HepG2 (cell line): Measurements from ENCODE around the gene EXOC6B. TPM values are rescaled to one million over a fixed set of nuclear protein-coding genes. Genes with fewer than 3 reads are reported as not detected.

Source experiments
- ELK4 ChIP-seq: sonication (generic); formaldehyde crosslinking; IDR thresholded peaks from 2 replicates; pipeline ENCODE4 v1.9.0; 2021; ENCODE audit warnings: missing genetic modification reagents, borderline replicate concordance
- HCFC1 ChIP-seq: fragments of 150-350 bp; IDR thresholded peaks from 2 replicates; pipeline ENCODE4 v1.6.1; 2014; ENCODE audit warnings: low read depth, low read length
- HNRNPLL ChIP-seq: fragments of 200-400 bp; formaldehyde crosslinking; IDR thresholded peaks from 2 replicates; pipeline ENCODE4 v1.6.1; 2017; ENCODE audit warnings: mild to moderate bottlenecking, low read depth, low read length; ENCODE audit not compliant: poor library complexity, severe bottlenecking
- ISL2 ChIP-seq: sonication (generic); formaldehyde crosslinking; IDR thresholded peaks from 2 replicates; pipeline ENCODE4 v1.5.0; 2020; ENCODE audit warnings: missing genetic modification reagents
- KAT7 ChIP-seq: IDR thresholded peaks from 2 replicates; pipeline ENCODE4 v1.6.1; 2018; ENCODE audit warnings: borderline replicate concordance, missing compliant biosample characterization
- KDM5A ChIP-seq: fragments of 200-600 bp; sonication (generic); IDR thresholded peaks from 2 replicates; pipeline ENCODE4 v1.7.0; 2018; ENCODE audit warnings: antibody characterized with exemption, mild to moderate bottlenecking, low read length, borderline replicate concordance
- KLF16 ChIP-seq, 2 experiments: sonication (generic) in 1 of 2; formaldehyde crosslinking in 1 of 2; IDR thresholded peaks; 2 replicates each; pipeline versions ENCODE4 v1.6.1 to v1.8.0; 2016 to 2023; ENCODE audit warnings: missing genetic modification reagents in 2 of 2, missing compliant biosample characterization in 1 of 2
- KLF6 ChIP-seq: IDR thresholded peaks from 2 replicates; pipeline ENCODE4 v1.8.0; 2016; ENCODE audit warnings: missing biosample characterization, missing genetic modification reagents
- MIER3 ChIP-seq: IDR thresholded peaks from 2 replicates; pipeline ENCODE4 v1.6.1; 2016; ENCODE audit warnings: missing compliant biosample characterization, borderline replicate concordance
- MYPOP ChIP-seq: sonication (generic); formaldehyde crosslinking; IDR thresholded peaks from 2 replicates; pipeline ENCODE4 v1.8.1; 2023; ENCODE audit warnings: mild to moderate bottlenecking, moderate library complexity, missing genetic modification reagents
- PRDM15 ChIP-seq: sonication (generic); formaldehyde crosslinking; IDR thresholded peaks from 2 replicates; pipeline ENCODE4 v1.4.0; 2020; ENCODE audit warnings: missing genetic modification reagents
- SPEN ChIP-seq: sonication (generic); formaldehyde crosslinking; IDR thresholded peaks from 2 replicates; pipeline ENCODE4 v1.5.1; 2020; ENCODE audit warnings: low read depth, mild to moderate bottlenecking, missing genetic modification reagents
- SRSF9 ChIP-seq: fragments of 200-400 bp; formaldehyde crosslinking; IDR thresholded peaks from 2 replicates; pipeline ENCODE4 v1.6.1; 2018; ENCODE audit warnings: borderline replicate concordance, mild to moderate bottlenecking, low read depth, low read length; ENCODE audit not compliant: insufficient read depth, poor library complexity, severe bottlenecking
- YY1 ChIP-seq: IDR thresholded peaks from 2 replicates; pipeline ENCODE4 v1.6.1; 2011; ENCODE audit warnings: low read length, low read depth, moderate library complexity, mild to moderate bottlenecking; ENCODE audit not compliant: insufficient read depth, insufficient replicate concordance
- ZNF30 ChIP-seq: sonication (generic); formaldehyde crosslinking; IDR thresholded peaks from 2 replicates; pipeline ENCODE4 v1.5.0; 2020; ENCODE audit warnings: mild to moderate bottlenecking, missing genetic modification reagents
- ZNF317 ChIP-seq: sonication (generic); formaldehyde crosslinking; IDR thresholded peaks from 2 replicates; pipeline ENCODE4 v1.5.0; 2020; ENCODE audit warnings: mild to moderate bottlenecking, missing genetic modification reagents
- ZNF432 ChIP-seq: sonication (generic); formaldehyde crosslinking; IDR thresholded peaks from 2 replicates; pipeline ENCODE4 v1.5.0; 2020; ENCODE audit warnings: missing genetic modification reagents, mild to moderate bottlenecking, borderline replicate concordance
- ZNF776 ChIP-seq: sonication (generic); formaldehyde crosslinking; IDR thresholded peaks from 2 replicates; pipeline ENCODE4 v1.4.0; 2020; ENCODE audit warnings: mild to moderate bottlenecking, missing genetic modification reagents
- polyA plus RNA-seq, 8 experiments: library from polyadenylated mRNA; depleted of rRNA in 3 of 8; stranded (reverse) in 7 of 8; unstranded in 1 of 8; fragments of >200 nt; fragmentation: Illumina TruSeq in 4 of 8; extraction: Trizol in 4 of 8; gene quantifications; 2 replicates each; pipeline versions ENCODE4 v1.2.1 to v1.2.3, GENCODE V29; 2011 to 2016; ENCODE audit warnings: low read depth in 4 of 8, missing spikeins in 1 of 8, mixed read lengths in 1 of 8; ENCODE audit not compliant: insufficient read depth in 1 of 8
- total RNA-seq, 5 experiments: library from RNA; depleted of rRNA; stranded (reverse); fragments of >200 nt; fragmentation: Illumina TruSeq; extraction: Trizol; gene quantifications; 2 replicates each; pipeline ENCODE4 v1.2.3, GENCODE V29; 2016; ENCODE audit warnings: low read depth in 1 of 5
- TF ChIP-seq, protein P1 (sequence below): sonication (generic); formaldehyde crosslinking; IDR thresholded peaks from 2 replicates; pipeline ENCODE4 v1.5.0; 2020; ENCODE audit warnings: mild to moderate bottlenecking, low read depth, missing genetic modification reagents, borderline replicate concordance

The EXOC6B gene
- total and polyA plus RNA-seq, 2 of the 13 experiments (the other 11 are each of a cell fraction or from before 2014, with no cell fraction given): 9.1 to 15.9 TPM

DNA sequence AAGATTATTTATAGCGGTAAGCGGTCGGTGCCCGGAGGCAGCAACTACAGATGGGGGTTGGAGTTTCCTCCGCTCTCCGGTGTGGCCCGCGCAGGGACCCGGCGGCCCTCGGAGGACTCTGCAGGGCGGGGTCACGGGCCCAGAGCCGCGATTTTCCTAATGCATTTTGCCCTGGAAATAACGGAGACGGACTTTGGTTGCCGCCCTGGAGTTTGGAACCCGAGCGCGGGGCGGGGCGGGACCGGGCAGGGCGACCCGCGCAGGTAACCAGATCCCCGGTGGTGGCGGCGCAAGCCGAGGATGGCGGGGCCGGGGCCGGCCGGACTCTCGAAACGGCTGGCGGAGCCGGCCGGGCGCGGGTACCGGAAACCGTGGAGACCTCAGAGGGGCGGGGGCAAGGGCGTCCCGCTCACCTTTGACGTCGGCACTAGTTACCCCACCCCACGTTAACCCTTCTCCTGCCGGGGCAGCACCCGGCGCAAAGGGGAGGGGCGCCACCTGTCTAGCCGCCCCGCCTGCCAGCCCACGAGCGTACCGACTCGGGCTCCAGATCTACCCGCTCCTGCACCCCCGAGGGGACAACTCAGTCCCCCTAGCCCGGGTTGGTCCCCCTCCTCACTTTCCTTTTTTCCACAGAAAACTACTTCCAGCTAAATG, 681.1 kb downstream of the EXOC6B start (continued):
- TF ChIP-seq KAT7 (CRISPR knock-in tag): no peak
- TF ChIP-seq, protein P1, sequence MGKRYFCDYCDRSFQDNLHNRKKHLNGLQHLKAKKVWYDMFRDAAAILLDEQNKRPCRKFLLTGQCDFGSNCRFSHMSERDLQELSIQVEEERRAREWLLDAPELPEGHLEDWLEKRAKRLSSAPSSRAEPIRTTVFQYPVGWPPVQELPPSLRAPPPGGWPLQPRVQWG (CRISPR knock-in tag): no peak
- no peak for TF ChIP-seq ZNF317 (CRISPR knock-in tag)
- no peak for TF ChIP-seq KLF16 (CRISPR knock-in tag; IDR thresholded peaks at IDR 0.05)
- peak; percentile 77 for TF ChIP-seq HNRNPLL
- no peak for TF ChIP-seq SRSF9
- no peak for TF ChIP-seq KLF6 (CRISPR knock-in tag)
- 0 out of 2 replicates have a peak, but pooled peaks have one; percentile 21 for TF ChIP-seq ISL2
- TF ChIP-seq KDM5A: no peak
- 0 out of 2 replicates have a peak, but pooled peaks have one; percentile 39 for TF ChIP-seq PRDM15 (CRISPR knock-in tag)
- no peak for TF ChIP-seq ZNF432 (CRISPR knock-in tag)
- no peak for TF ChIP-seq HCFC1
- no peak for TF ChIP-seq ZNF776
- TF ChIP-seq MYPOP (CRISPR knock-in tag): peak; percentile 89
- TF ChIP-seq MIER3 (CRISPR knock-in tag): no peak
- no peak for TF ChIP-seq SPEN
- no peak for TF ChIP-seq ELK4 (CRISPR knock-in tag)
- no peak for TF ChIP-seq YY1
- TF ChIP-seq ZNF30 (CRISPR knock-in tag): 0 out of 2 replicates have a peak, but pooled peaks have one; percentile 27
